ENCODE results near the gene FGD4. TPM values are rescaled to one million over a fixed set of nuclear protein-coding genes. Genes with fewer than 3 reads are reported as not detected.

Gene FGD4
- total and polyA plus RNA-seq, 9 of the 15 experiments (the other 6 are each of a cell fraction or from before 2014, with no cell fraction given): 0.05 to 0.51 (median 0.27) TPM

DNA sequence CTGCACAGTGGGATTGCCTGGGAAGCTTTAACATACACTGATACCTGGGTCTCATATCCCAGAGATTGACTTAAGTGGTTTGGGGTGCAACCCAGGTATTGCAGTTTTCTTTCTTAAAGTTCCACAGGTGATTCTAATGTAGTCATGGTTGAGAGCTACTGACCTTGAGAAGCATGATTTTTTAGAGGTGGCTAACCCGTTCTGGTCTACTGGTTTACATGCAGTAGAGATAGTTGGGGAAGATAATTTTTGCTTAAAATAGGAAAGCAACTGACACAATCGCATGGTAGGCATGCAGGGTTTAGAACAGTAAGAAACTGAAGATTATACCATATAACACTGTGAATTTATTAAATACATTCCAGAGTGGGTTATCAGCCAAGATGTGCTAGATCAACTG is 145.5 kb downstream of the FGD4 start:
- no peaks in the 10 kb centered on the region for H3K79me2 ChIP-seq (ENCODE audit: control insufficient read depth, insufficient read depth, low read length)
- no peak overlapping the region for H3K4me2 ChIP-seq (ENCODE audit: insufficient read depth, low read length)
- intact Hi-C loops (cut with micrococcal nuclease): no loop called here
- H3K4me3 ChIP-seq: no peak overlapping the region
- H3K36me3 ChIP-seq (ENCODE audit: control insufficient read depth, insufficient read depth, low read length): no peaks in the 10 kb centered on the region
- H3K27me3 ChIP-seq (ENCODE audit: control insufficient read depth in 2 of 2, insufficient read depth in 2 of 2, low read length in 2 of 2): peaks cover 6 to 14% of the 10 kb centered on the region in 2 experiments; a peak in 4 of 5 replicates
- no peaks in the 10 kb centered on the region for H3K9me1 ChIP-seq (ENCODE audit: control insufficient read depth, insufficient read depth, low read length)
- H3K4me1 ChIP-seq (replicated peaks in 1 of 2; ENCODE audit: control insufficient read depth in 2 of 2, insufficient read depth in 2 of 2, low read length in 2 of 2): no peaks in the 10 kb centered on the region
- no TSS peak for BruUV-seq (replicated peaks)
- no peaks in the 10 kb centered on the region for H3K9me3 ChIP-seq (replicated peaks; ENCODE audit: control insufficient read depth, insufficient read depth, low read depth, low read length)
- no peak overlapping the region for H3K9ac ChIP-seq (ENCODE audit: insufficient read depth in 1 of 2, low read depth in 2 of 2, low read length in 2 of 2)
- in situ Hi-C loops (cut with MboI): no loop called here
- FAIRE-seq: no peak
- no peaks in the 10 kb centered on the region for H4K20me1 ChIP-seq (replicated peaks; ENCODE audit: control insufficient read depth, insufficient read depth, low read length)
- ATAC-seq: no peak
- ChIA-PET POLR2A (interaction anchor here (0.7 kb wide), 1 partner anchor 50 kb away, joined by 4 read pairs; no protein-coding TSS in a partner anchor), CTCF (ENCODE audit: low intra/inter-chr PET ratio) (no interaction called here)
- no peak for DNase-seq (ENCODE audit: extremely low read depth in 1 of 4, low spot score in 3 of 4)
- WGBS (ENCODE audit: insufficient coverage, low coverage, missing lambda C conversion rate): 3% methylated on average over 2 of the region's 2 CpGs
- H3K27ac ChIP-seq (ENCODE audit: extremely low read depth, low read depth, low read length): no peak overlapping the region
- no peak overlapping the region for H2AFZ ChIP-seq (ENCODE audit: low read depth, low read length)
- TF ChIP-seq, protein P1, sequence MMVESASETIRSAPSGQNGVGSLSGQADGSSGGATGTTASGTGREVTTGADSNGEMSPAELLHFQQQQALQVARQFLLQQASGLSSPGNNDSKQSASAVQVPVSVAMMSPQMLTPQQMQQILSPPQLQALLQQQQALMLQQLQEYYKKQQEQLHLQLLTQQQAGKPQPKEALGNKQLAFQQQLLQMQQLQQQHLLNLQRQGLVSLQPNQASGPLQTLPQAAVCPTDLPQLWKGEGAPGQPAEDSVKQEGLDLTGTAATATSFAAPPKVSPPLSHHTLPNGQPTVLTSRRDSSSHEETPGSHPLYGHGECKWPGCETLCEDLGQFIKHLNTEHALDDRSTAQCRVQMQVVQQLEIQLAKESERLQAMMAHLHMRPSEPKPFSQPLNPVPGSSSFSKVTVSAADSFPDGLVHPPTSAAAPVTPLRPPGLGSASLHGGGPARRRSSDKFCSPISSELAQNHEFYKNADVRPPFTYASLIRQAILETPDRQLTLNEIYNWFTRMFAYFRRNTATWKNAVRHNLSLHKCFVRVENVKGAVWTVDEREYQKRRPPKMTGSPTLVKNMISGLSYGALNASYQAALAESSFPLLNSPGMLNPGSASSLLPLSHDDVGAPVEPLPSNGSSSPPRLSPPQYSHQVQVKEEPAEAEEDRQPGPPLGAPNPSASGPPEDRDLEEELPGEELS (CRISPR knock-in tag; IDR thresholded peaks at IDR 0.05; ENCODE audit: borderline replicate concordance): no peak
- TF ChIP-seq ZNF23 (CRISPR knock-in tag; IDR thresholded peaks at IDR 0.05) (no peak), CAMTA2 (CRISPR knock-in tag; conservative IDR thresholded peaks at IDR 0.05) (no peak), NCOA1 (IDR thresholded peaks at IDR 0.05; ENCODE audit: low read depth) (no peak), NFE2 (IDR thresholded peaks at IDR 0.05; ENCODE audit: low read depth) (no peak), CBFB (CRISPR knock-in tag; IDR thresholded peaks at IDR 0.05) (no peak), ZNF175 (CRISPR knock-in tag; IDR thresholded peaks at IDR 0.05; ENCODE audit: low read depth) (no peak), GTF3C2 (IDR thresholded peaks at IDR 0.05; ENCODE audit: borderline replicate concordance, extremely low read depth, insufficient read length) (no peak), RBM34 (IDR thresholded peaks at IDR 0.05; ENCODE audit: borderline replicate concordance, insufficient read depth, low read length) (no peak), ETS2 (tag; IDR thresholded peaks at IDR 0.05; ENCODE audit: borderline replicate concordance, poor library complexity, severe bottlenecking) (no peak), MXI1 (IDR thresholded peaks at IDR 0.05; ENCODE audit: low read depth, low read length) (no peak), SIN3B (IDR thresholded peaks at IDR 0.05; ENCODE audit: low read depth) (no peak), FOS (IDR thresholded peaks at IDR 0.05; ENCODE audit: extremely low read depth, insufficient read length) (no peak), ZBTB1 (CRISPR knock-in tag; IDR thresholded peaks at IDR 0.05; ENCODE audit: borderline replicate concordance, low read depth) (no peak)
- TF ChIP-seq, protein P2, sequence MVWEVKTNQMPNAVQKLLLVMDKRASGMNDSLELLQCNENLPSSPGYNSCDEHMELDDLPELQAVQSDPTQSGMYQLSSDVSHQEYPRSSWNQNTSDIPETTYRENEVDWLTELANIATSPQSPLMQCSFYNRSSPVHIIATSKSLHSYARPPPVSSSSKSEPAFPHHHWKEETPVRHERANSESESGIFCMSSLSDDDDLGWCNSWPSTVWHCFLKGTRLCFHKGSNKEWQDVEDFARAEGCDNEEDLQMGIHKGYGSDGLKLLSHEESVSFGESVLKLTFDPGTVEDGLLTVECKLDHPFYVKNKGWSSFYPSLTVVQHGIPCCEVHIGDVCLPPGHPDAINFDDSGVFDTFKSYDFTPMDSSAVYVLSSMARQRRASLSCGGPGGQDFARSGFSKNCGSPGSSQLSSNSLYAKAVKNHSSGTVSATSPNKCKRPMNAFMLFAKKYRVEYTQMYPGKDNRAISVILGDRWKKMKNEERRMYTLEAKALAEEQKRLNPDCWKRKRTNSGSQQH (CRISPR knock-in tag; IDR thresholded peaks at IDR 0.05): no peak
- TF ChIP-seq, protein P3, sequence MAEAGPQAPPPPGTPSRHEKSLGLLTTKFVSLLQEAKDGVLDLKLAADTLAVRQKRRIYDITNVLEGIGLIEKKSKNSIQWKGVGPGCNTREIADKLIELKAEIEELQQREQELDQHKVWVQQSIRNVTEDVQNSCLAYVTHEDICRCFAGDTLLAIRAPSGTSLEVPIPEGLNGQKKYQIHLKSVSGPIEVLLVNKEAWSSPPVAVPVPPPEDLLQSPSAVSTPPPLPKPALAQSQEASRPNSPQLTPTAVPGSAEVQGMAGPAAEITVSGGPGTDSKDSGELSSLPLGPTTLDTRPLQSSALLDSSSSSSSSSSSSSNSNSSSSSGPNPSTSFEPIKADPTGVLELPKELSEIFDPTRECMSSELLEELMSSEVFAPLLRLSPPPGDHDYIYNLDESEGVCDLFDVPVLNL (CRISPR knock-in tag; IDR thresholded peaks at IDR 0.05; ENCODE audit: low read depth): no peak

Data from K562 (cell line).